H9 (cell line): Measurements from ENCODE around the gene AKNAD1. TPM values are rescaled to one million over a fixed set of nuclear protein-coding genes. Genes with fewer than 3 reads are reported as not detected.

Source experiments
- DNase-seq: peaks from one replicate; pipeline ENCODE4 v3.0.0-alpha.2; 2017
- H2AFZ ChIP-seq: one replicate; pipeline ENCODE4 v1.6.1; 2013; ENCODE audit warnings: mild to moderate bottlenecking, low read length, control low read depth, moderate library complexity
- H2AK5ac ChIP-seq: 2 replicates; pipeline ENCODE4 v1.6.1; 2013; ENCODE audit warnings: low read length, control low read depth, mixed read lengths; ENCODE audit not compliant: insufficient read length
- H2BK120ac ChIP-seq: one replicate; pipeline ENCODE4 v1.6.1; 2013; ENCODE audit warnings: low read depth, mild to moderate bottlenecking, low read length, control low read depth, inconsistent platforms; ENCODE audit not compliant: poor library complexity, severe bottlenecking
- H2BK12ac ChIP-seq: 2 replicates; pipeline ENCODE4 v1.6.1; 2013; ENCODE audit warnings: low read length, control low read depth, mixed read lengths, low read depth; ENCODE audit not compliant: insufficient read length
- H2BK15ac ChIP-seq: 2 replicates; pipeline ENCODE4 v1.6.1; 2013; ENCODE audit warnings: low read depth, low read length, control low read depth
- H2BK20ac ChIP-seq: one replicate; pipeline ENCODE4 v1.6.1; 2013; ENCODE audit warnings: low read depth, mild to moderate bottlenecking, low read length, control low read depth, inconsistent platforms; ENCODE audit not compliant: poor library complexity, severe bottlenecking
- H2BK5ac ChIP-seq: 2 replicates; pipeline ENCODE4 v1.6.1; 2013; ENCODE audit warnings: low read length, control low read depth, mixed read lengths; ENCODE audit not compliant: insufficient read length
- H3K14ac ChIP-seq: 2 replicates; pipeline ENCODE4 v1.6.1; 2013; ENCODE audit warnings: low read length, control low read depth; ENCODE audit not compliant: insufficient read depth
- H3K18ac ChIP-seq: 2 replicates; pipeline ENCODE4 v1.6.1; 2013; ENCODE audit warnings: low read depth, mild to moderate bottlenecking, mixed read lengths, low read length, control low read depth; ENCODE audit not compliant: insufficient read length
- H3K23ac ChIP-seq: 2 replicates; pipeline ENCODE4 v1.6.1; 2013; ENCODE audit warnings: low read length, control low read depth, mixed read lengths, low read depth; ENCODE audit not compliant: insufficient read length
- H3K23me2 ChIP-seq: 2 replicates; pipeline ENCODE4 v1.6.1; 2013; ENCODE audit warnings: low read depth, mild to moderate bottlenecking, mixed read lengths, low read length, control low read depth; ENCODE audit not compliant: insufficient read length, poor library complexity, severe bottlenecking
- H3K27ac ChIP-seq: 2 replicates; pipeline ENCODE4 v1.5.1; 2013; ENCODE audit warnings: low read length, control low read depth, mixed read lengths, low read depth; ENCODE audit not compliant: insufficient read length
- H3K27me3 ChIP-seq: 2 replicates; pipeline ENCODE4 v1.6.1; 2013; ENCODE audit warnings: low read length, control low read depth, inconsistent platforms; ENCODE audit not compliant: insufficient read depth
- H3K4ac ChIP-seq: 2 replicates; pipeline ENCODE4 v1.6.1; 2013; ENCODE audit warnings: low read depth, mild to moderate bottlenecking, control low read depth, inconsistent platforms, low read length, moderate library complexity
- H3K4me1 ChIP-seq: 2 replicates; pipeline ENCODE4 v1.6.1; 2013; ENCODE audit warnings: low read length, control low read depth, inconsistent platforms; ENCODE audit not compliant: insufficient read depth
- H3K4me2 ChIP-seq: 2 replicates; pipeline ENCODE4 v1.6.1; 2013; ENCODE audit warnings: low read length, control low read depth, mixed read lengths; ENCODE audit not compliant: insufficient read length, insufficient read depth
- H3K56ac ChIP-seq: 2 replicates; pipeline ENCODE4 v1.6.1; 2013; ENCODE audit warnings: low read depth, mild to moderate bottlenecking, mixed read lengths, low read length, control low read depth; ENCODE audit not compliant: insufficient read length
- H3K79me1 ChIP-seq: 2 replicates; pipeline ENCODE4 v1.6.1; 2013; ENCODE audit warnings: low read depth, mild to moderate bottlenecking, moderate library complexity, low read length, control low read depth, inconsistent platforms; ENCODE audit not compliant: insufficient read depth, poor library complexity, severe bottlenecking
- H3K79me2 ChIP-seq: 2 replicates; pipeline ENCODE4 v1.6.1; 2013; ENCODE audit warnings: low read length, control low read depth, inconsistent platforms; ENCODE audit not compliant: insufficient read depth
- H3K9ac ChIP-seq: 2 replicates; pipeline ENCODE4 v1.6.1; 2013; ENCODE audit warnings: low read length, control low read depth, mixed read lengths; ENCODE audit not compliant: insufficient read length; ENCODE audit errors: extremely low read depth
- H3K9me3 ChIP-seq: one replicate; pipeline ENCODE4 v1.6.1; 2013; ENCODE audit warnings: low read depth, low read length, inconsistent platforms; ENCODE audit not compliant: control insufficient read depth
- H3T11ph ChIP-seq: one replicate; pipeline ENCODE4 v1.6.1; 2013; ENCODE audit warnings: mild to moderate bottlenecking, low read length, control low read depth, inconsistent platforms
- H4K20me1 ChIP-seq: one replicate; pipeline ENCODE4 v1.6.1; 2013; ENCODE audit not compliant: control insufficient read depth, insufficient read length, insufficient read depth
- H4K5ac ChIP-seq: 2 replicates; pipeline ENCODE4 v1.6.1; 2013; ENCODE audit warnings: low read depth, mild to moderate bottlenecking, mixed read lengths, low read length, control low read depth; ENCODE audit not compliant: insufficient read length
- H4K8ac ChIP-seq: replicated peaks from 2 replicates; pipeline ENCODE4 v1.6.1; 2013; ENCODE audit warnings: low read length, control low read depth, mixed read lengths, low read depth; ENCODE audit not compliant: insufficient read length
- H4K91ac ChIP-seq: 2 replicates; pipeline ENCODE4 v1.6.1; 2013; ENCODE audit warnings: low read depth, mild to moderate bottlenecking, moderate library complexity, mixed read lengths, low read length, control low read depth; ENCODE audit not compliant: insufficient read length
- H3K27ac Mint-ChIP-seq, 3 experiments: 2 replicates in 2 of 3; 3 replicates in 1 of 3; pipeline ENCODE4 v1.8.0; 2020 to 2021; ENCODE audit warnings: mixed read lengths in 3 of 3, mild to moderate bottlenecking in 1 of 3, moderate library complexity in 1 of 3
- H3K27me3 Mint-ChIP-seq: 2 replicates; pipeline ENCODE4 v1.8.0; 2021; ENCODE audit warnings: low read depth, mild to moderate bottlenecking, moderate library complexity, mixed read lengths
- H3K36me3 Mint-ChIP-seq, 3 experiments: 2 replicates in 2 of 3; 3 replicates in 1 of 3; pipeline ENCODE4 v1.8.0; 2020 to 2021; ENCODE audit warnings: low read depth in 3 of 3, mixed read lengths in 3 of 3; ENCODE audit not compliant: insufficient read depth in 1 of 3
- H3K4me1 Mint-ChIP-seq, 2 experiments: 2 replicates each; pipeline ENCODE4 v1.8.0; 2020; ENCODE audit warnings: mixed read lengths in 2 of 2
- H3K4me3 Mint-ChIP-seq, 2 experiments: 2 replicates in 1 of 2; 3 replicates in 1 of 2; pipeline ENCODE4 v1.8.0; 2020 to 2021; ENCODE audit warnings: mild to moderate bottlenecking in 2 of 2, mixed read lengths in 2 of 2, moderate library complexity in 1 of 2
- H3K9me3 Mint-ChIP-seq, 2 experiments: 2 replicates in 1 of 2; 3 replicates in 1 of 2; pipeline ENCODE4 v1.8.0; 2020; ENCODE audit warnings: mild to moderate bottlenecking in 2 of 2, mixed read lengths in 2 of 2, moderate library complexity in 1 of 2
- WGBS: extraction: QIAGEN DNeasy Blood & Tissue Kit; methylation state at CpG from one replicate; pipeline ENCODE4 v1.1.7; 2013; ENCODE audit warnings: missing lambda C conversion rate, low lambda C conversion rate, mixed read lengths; ENCODE audit not compliant: insufficient read length; ENCODE audit errors: extremely low coverage; 5-methylcytosine and 5-hydroxymethylcytosine counted together
- total RNA-seq: library from RNA; stranded (reverse); gene quantifications from 2 replicates; pipeline ENCODE4 v1.2.1, GENCODE V29; 2021
- TF ChIP-seq, protein P1 (sequence below): fragments of 200-600 bp; sonication (generic); conservative IDR thresholded peaks from 3 replicates; pipeline ENCODE4 v1.8.0; 2021; ENCODE audit warnings: antibody characterized with exemption, mild to moderate bottlenecking

The AKNAD1 gene
- total RNA-seq, 1 experiment from 2014 or later, result not detected

DNA sequence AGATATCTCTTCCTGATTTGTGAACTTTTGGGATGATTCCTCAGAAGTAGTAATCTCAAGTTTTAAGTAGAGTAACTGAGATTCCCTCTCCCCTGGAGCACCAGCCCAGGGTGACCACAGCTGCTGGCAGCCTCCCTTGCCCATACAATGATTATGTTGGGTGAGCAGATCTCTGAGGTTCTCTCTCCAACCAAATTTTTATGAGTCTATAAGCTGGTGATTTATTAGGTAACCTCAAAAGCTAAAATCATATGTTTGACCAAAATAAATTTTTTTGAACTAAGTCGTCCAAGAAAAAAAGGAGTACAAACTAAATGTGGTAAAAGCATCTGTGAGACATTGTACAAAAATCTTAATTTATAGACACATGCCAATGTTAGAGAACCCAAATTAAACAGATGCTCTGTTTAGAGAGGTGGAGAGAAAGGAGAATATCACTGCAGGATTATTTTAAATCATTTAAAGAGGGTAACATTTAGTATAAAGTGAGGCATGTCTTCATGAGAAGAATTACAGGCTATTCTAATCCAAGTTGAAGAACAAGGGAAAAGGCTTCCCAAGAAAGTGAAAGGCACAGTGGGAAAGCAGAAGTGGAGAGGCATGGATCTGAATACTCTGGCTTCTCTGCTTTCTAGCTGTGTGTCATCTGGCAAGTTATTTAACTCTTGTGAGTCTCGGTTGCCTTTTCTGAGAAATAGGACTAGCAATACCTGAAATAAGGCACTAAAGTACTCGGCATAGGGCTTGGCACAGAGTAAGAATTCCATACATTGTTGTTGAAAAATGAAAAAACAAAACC lies 2.5 kb downstream of the AKNAD1 start:
- peak overlapping the region in 1 of 3 experiments; percentile 44; a peak in 2 of 7 replicates for H3K27ac Mint-ChIP-seq
- no peak overlapping the region for H3K56ac ChIP-seq
- H4K20me1 ChIP-seq, result no peaks in the 10 kb centered on the region
- H2BK12ac ChIP-seq, result no peak overlapping the region
- H3K14ac ChIP-seq, result no peak overlapping the region
- H3K79me2 ChIP-seq, result no peaks in the 10 kb centered on the region
- no peak overlapping the region for H3K27ac ChIP-seq
- H3K79me1 ChIP-seq, result no peaks in the 10 kb centered on the region
- no peak overlapping the region for H4K91ac ChIP-seq
- no peak overlapping the region for H2BK120ac ChIP-seq
- no peaks in the 10 kb centered on the region for H3K27me3 Mint-ChIP-seq
- H3K4me3 Mint-ChIP-seq, result no peak overlapping the region
- no peaks in the 10 kb centered on the region for H3K27me3 ChIP-seq
- no peak overlapping the region for H3K4ac ChIP-seq
- H2BK5ac ChIP-seq, result no peak overlapping the region
- H2BK15ac ChIP-seq, result no peak overlapping the region
- H3K9ac ChIP-seq, result no peak overlapping the region
- H3T11ph ChIP-seq, result no peak overlapping the region
- H4K8ac ChIP-seq, result no peak overlapping the region
- DNase-seq, result no peak
- no peak overlapping the region for H2AFZ ChIP-seq
- no peak overlapping the region for H2BK20ac ChIP-seq
- H3K4me1 ChIP-seq, result no peaks in the 10 kb centered on the region
- H3K4me2 ChIP-seq, result no peak overlapping the region
- no CpG with 5 or more reads among the region's 3 CpGs for WGBS
- H3K9me3 Mint-ChIP-seq, result no peaks in the 10 kb centered on the region
- H2AK5ac ChIP-seq, result no peak overlapping the region
- no peaks in the 10 kb centered on the region for H3K23me2 ChIP-seq
- H3K4me1 Mint-ChIP-seq, result peaks cover 8 to 9% of the 10 kb centered on the region in 2 experiments
- H3K18ac ChIP-seq, result no peak overlapping the region
- H3K23ac ChIP-seq, result no peak overlapping the region
- TF ChIP-seq, protein P1, sequence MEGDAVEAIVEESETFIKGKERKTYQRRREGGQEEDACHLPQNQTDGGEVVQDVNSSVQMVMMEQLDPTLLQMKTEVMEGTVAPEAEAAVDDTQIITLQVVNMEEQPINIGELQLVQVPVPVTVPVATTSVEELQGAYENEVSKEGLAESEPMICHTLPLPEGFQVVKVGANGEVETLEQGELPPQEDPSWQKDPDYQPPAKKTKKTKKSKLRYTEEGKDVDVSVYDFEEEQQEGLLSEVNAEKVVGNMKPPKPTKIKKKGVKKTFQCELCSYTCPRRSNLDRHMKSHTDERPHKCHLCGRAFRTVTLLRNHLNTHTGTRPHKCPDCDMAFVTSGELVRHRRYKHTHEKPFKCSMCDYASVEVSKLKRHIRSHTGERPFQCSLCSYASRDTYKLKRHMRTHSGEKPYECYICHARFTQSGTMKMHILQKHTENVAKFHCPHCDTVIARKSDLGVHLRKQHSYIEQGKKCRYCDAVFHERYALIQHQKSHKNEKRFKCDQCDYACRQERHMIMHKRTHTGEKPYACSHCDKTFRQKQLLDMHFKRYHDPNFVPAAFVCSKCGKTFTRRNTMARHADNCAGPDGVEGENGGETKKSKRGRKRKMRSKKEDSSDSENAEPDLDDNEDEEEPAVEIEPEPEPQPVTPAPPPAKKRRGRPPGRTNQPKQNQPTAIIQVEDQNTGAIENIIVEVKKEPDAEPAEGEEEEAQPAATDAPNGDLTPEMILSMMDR, result no peak
- H4K5ac ChIP-seq, result no peak overlapping the region
- no peaks in the 10 kb centered on the region for H3K9me3 ChIP-seq
- H3K36me3 Mint-ChIP-seq, result no peaks in the 10 kb centered on the region
